Measurements from ENCODE around the gene ROBO1. TPM values are rescaled to one million over a fixed set of nuclear protein-coding genes. Genes with fewer than 3 reads are reported as not detected.

ROBO1 gene
- total and polyA plus RNA-seq, 2 of the 8 experiments (the other 6 are each of a cell fraction or from before 2014, with no cell fraction given), result 51.4 to 91.0 TPM

GRCh38 chr3:79148786-79149185 lies 619.0 kb downstream of the ROBO1 start:
- Histone ChIP-seq H3K79me1 (ENCODE audit: low read depth, low read length) (no peaks in the 10 kb centered on the region), H4K8ac (ENCODE audit: extremely low read depth, insufficient read depth, low read length) (no peak overlapping the region), H4K20me1 (replicated peaks in 1 of 2; ENCODE audit: control insufficient read depth in 1 of 2, insufficient read depth in 2 of 2, low read length in 2 of 2) (no peaks in the 10 kb centered on the region), H3K23ac (ENCODE audit: insufficient read length) (no peak overlapping the region), H3K4me2 (ENCODE audit: insufficient read depth in 1 of 2, low read depth in 2 of 2, low read length in 2 of 2) (no peak overlapping the region), H3K27me3 (replicated peaks in 1 of 4; ENCODE audit: control insufficient read depth in 3 of 4, extremely low read depth in 1 of 4, insufficient read depth in 3 of 4, low read length in 3 of 4) (no peaks in the 10 kb centered on the region), H2BK5ac (ENCODE audit: low read depth, low read length) (no peak overlapping the region), H3K9ac (replicated peaks in 1 of 4; ENCODE audit: extremely low read depth in 1 of 4, low read depth in 3 of 4, low read length in 3 of 4) (no peak overlapping the region), H3K79me2 (ENCODE audit: control insufficient read depth in 1 of 2, insufficient read depth in 2 of 2, low read length in 2 of 2) (no peaks in the 10 kb centered on the region), H3K36me3 (ENCODE audit: control insufficient read depth in 2 of 4, insufficient read depth in 4 of 4, low read length in 3 of 4) (no peaks in the 10 kb centered on the region), H3K4me3 (ENCODE audit: extremely low read depth in 1 of 4, insufficient read depth in 2 of 4, low read depth in 3 of 4, low read length in 4 of 4) (no peak overlapping the region), H3K27ac (ENCODE audit: low read depth, low read length) (no peak overlapping the region), H3K23me2 (ENCODE audit: low read depth, low read length) (no peaks in the 10 kb centered on the region), H3K14ac (ENCODE audit: insufficient read length) (no peak overlapping the region), H2BK15ac (ENCODE audit: low read length) (no peak overlapping the region), H3K18ac (ENCODE audit: extremely low read depth, low read length) (no peak overlapping the region), H2AFZ (ENCODE audit: low read length) (no peak overlapping the region), H2BK120ac (replicated peaks; ENCODE audit: low read depth, low read length) (no peak overlapping the region), H4K5ac (ENCODE audit: insufficient read length, low read depth, low read length) (no peak overlapping the region), H4K91ac (replicated peaks; ENCODE audit: insufficient read length, low read length) (no peak overlapping the region), H3K9me3 (ENCODE audit: insufficient read depth in 2 of 2, low read depth in 1 of 2, low read length in 1 of 2) (0 out of 4 replicates have a peak, but pooled peaks cover 0 to 3% of the 10 kb centered on the region in 2 experiments), H2BK20ac (ENCODE audit: low read length) (no peak overlapping the region), H3K4me1 (replicated peaks in 1 of 4; ENCODE audit: control insufficient read depth in 3 of 4, insufficient read depth in 4 of 4, low read length in 3 of 4) (no peaks in the 10 kb centered on the region), H3K4ac (replicated peaks; ENCODE audit: insufficient read length, low read depth, low read length) (no peak overlapping the region), H2BK12ac (ENCODE audit: low read depth, low read length) (no peak overlapping the region), H3K56ac (replicated peaks; ENCODE audit: insufficient read length, low read depth, low read length) (no peak overlapping the region), H2AK5ac (ENCODE audit: low read depth, low read length) (no peak overlapping the region)
- ChIA-PET POLR2A (ENCODE audit: partially characterized antibody) (no interaction called here), CTCF (ENCODE audit: partially characterized antibody) (no interaction called here)
- FAIRE-seq (no peak), DNase-seq (ENCODE audit: low read depth in 1 of 2, low spot score in 2 of 2) (no peak)
- WGBS, 2 experiments (ENCODE audit: extremely low coverage in 1 of 2, insufficient coverage in 1 of 2, insufficient read length in 1 of 2, insufficient replicate concordance in 2 of 2, low coverage in 1 of 2, low lambda C conversion rate in 2 of 2, missing lambda C conversion rate in 1 of 2), result 98% methylated on average over 2 of the region's 2 CpGs; no CpG with 5 or more reads in 1 of the 2 experiments
- TF ChIP-seq EZH2 (IDR thresholded peaks at IDR 0.05; ENCODE audit: low read depth, low read length, severe bottlenecking) (no peak), TBP (IDR thresholded peaks at IDR 0.05; ENCODE audit: low read depth, low read length) (no peak), CBX8 (IDR thresholded peaks at IDR 0.05; ENCODE audit: borderline replicate concordance, low read depth, low read length) (no peak), TAF1 (IDR thresholded peaks at IDR 0.05; ENCODE audit: low read depth, low read length) (no peak), RAD21 (IDR thresholded peaks at IDR 0.05 in 1 of 2, conservative IDR thresholded peaks at IDR 0.05 in 1 of 2; ENCODE audit: low read depth in 2 of 2, low read length in 2 of 2) (no peak), E2F6 (IDR thresholded peaks at IDR 0.05) (no peak), TEAD4 (IDR thresholded peaks at IDR 0.05; ENCODE audit: low read depth, low read length) (no peak), CHD1 (IDR thresholded peaks at IDR 0.05; ENCODE audit: low read depth, low read length) (no peak), ATF3 (IDR thresholded peaks at IDR 0.05; ENCODE audit: insufficient read depth, low read depth, low read length) (no peak), HDAC6 (IDR thresholded peaks at IDR 0.05; ENCODE audit: low read depth, low read length) (no peak), ZNF274 (IDR thresholded peaks at IDR 0.05; ENCODE audit: borderline replicate concordance, extremely low read depth, low read length) (no peak), POLR2AphosphoS5 (IDR thresholded peaks at IDR 0.05; ENCODE audit: low read depth, low read length) (no peak), RBBP5 (IDR thresholded peaks at IDR 0.05; ENCODE audit: borderline replicate concordance, low read depth, low read length) (no peak)
